OCI-M2 (cell line): ENCODE results near the gene MAN2B1.
"Not testable (repeated sequence)": the region's sequence is repeated elsewhere in the genome, so short reads cannot be mapped to it uniquely, and the experiment has no call there.

Source experiments
- DNase-seq: peaks from one replicate; lab custom pipeline; 2025; ENCODE audit not compliant: unreplicated experiment; lab: John Stamatoyannopoulos, UW

Gene MAN2B1

DNA sequence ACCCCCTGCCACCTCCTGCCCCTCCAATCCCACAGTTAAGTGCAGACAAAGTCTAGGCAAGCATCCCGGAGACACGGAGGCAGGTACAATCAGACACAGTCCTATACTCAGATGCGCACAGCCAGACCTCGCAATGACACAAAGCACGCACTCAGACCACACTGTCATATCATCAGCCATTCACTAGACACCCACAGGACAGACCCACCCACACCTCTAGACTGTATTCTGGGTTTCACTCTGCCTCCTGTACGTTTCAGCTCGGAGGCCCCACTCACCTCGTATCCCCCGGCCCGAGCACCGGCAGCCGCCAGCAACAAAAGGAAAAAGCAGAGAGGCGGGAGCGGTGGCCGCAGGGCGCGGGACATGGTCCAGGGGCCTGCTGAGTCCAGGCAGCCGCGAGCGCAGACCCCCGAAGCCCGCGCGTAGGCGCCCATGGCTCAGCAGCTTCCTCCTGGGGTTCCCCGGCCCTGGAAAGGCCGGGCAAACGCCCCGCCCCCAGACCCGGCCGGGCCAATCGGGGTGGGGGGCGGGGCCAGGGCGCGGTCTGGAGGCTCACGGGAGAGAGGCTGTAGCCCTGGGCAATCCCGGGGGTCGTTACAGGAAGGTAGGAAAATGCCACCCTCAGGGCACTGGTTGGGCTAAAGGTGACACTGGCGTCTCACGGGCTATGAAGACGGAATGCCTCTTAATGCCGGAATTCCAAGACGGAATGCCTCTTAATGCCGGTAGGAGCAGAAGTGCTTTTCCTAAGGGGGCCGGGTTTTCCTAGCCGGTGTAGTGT lies at the start of gene MAN2B1, which contains the start of gene WDR83:
TSS of gene MAN2B1 (minus strand) at position 478 of the 784 bp plus-strand sequence. CDS start at position 437, 41 bp downstream.
TSS of gene WDR83 (plus strand) at position 543 of the 784 bp plus-strand sequence. CDS start 2,984 bp downstream, outside the sequence.
- peak; percentile 93 for DNase-seq

DNA sequence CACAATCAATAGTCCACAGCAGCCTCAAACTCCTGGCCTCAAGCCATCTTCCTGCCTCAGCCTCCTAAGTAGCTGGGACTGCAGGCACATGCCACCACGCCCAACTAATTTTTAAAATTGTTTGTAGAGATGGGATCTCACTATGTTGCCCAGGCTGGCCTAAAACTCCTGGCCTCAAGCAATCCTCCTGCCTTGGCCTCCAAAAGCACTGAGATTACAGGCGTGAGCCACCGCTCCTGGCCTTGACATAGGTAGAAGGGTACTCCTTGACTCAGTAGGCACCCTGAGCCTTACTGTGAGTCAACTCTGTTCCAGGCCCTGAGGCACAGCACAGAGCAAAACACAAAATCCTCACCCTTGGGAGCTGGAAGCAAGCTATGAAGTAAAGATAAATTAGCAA lies 49.4 kb upstream of the MAN2B1 start:
- no peak for DNase-seq

DNA sequence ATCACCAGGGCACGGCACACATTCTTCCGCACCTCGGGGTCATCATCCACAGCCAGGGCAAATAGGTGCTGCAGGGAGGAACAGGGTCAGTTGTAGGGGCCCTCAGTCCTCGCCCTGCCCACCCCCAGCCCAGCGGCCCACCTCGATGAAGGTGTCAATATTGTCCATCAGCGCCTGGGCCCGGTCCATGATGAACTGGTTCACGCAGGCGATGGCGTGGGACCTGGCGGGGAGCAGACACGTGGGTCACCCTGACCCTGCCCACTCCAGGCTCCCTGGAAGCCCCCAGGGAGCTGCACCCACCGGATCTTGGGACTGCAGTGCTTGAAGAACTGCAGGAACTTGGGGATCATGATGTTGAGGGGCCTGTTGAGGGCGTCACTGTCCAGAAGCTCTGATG lies 48.6 kb upstream of the MAN2B1 start:
- no peak for DNase-seq

DNA sequence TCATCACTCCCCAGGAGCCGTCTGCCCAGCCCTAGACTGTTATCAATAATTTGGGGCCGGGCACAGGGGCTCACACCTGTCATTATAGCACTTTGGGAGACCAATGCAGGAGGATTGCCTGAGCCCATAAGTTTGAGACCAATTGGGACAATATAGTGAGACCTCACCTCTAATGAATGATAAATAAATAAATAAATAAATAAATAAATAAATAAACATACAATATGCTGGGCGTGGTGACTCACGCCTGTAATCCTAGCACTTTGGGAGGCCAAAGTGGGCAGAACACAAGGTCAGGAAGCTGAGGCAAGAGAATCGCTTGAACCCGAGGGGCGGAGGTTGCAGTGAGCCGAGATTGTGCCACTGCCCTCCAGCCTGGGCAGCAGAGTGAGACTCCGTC lies 46.8 kb upstream of the MAN2B1 start:
- not testable (repeated sequence) for DNase-seq

DNA sequence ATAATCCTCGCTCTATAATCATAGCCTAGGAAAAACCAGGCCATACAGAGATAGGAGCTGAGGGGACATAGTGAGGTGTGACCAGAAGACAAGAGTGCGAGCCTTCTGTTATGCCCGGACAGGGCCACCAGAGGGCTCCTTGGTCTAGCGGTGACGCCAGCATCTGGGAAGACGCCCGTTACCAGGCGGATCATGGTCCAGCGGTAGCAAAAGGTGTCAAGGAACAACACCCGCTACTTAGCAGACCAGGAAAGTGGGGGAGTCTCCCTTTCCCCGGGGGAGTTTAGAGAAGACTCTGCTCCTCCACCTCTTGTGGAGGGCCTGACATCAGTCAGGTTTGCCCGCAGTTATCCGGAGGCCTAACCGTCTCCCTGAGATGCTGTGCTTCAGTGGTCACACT lies 45.5 kb upstream of the MAN2B1 start:
- not testable (repeated sequence) for DNase-seq

DNA sequence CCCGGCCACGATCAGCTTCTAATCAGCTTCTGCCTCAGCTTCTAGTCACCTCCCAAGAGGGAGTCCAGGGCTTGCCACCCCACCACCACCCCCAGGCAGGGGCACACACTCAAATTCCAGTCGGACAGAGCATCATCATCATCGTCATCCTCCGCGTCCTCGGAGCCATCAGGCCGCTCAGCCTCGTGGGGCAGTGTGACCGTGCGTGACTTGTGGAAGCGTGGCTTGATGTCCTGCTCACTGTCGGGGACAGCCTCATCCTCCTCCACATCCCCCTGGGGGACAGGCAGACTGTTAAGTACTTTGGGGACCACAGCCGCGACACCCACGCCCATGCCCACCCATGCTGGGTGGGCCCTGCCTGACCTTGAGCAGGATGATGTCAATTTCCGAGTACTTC lies 44.6 kb upstream of the MAN2B1 start:
- DNase-seq = no peak

DNA sequence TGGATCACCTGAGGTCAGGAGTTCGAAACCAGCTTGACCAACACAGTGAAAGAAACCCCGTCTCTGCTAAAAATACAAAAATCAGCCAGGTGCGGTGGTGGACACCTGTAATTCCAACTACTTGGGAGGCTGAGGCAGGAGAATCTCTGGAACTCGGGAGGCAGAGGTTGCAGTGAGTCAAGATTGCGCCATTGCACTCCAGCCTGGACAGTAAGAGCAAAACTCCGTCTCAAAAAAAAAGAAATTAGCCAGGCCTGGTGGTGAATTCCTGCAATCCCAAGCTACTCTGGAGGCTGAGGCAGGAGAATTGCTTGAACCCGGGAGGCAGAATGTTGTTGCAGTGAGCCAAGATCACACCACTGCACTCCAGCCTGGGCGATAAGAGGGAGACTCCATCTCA lies 42.1 kb upstream of the MAN2B1 start:
- DNase-seq = no peak

DNA sequence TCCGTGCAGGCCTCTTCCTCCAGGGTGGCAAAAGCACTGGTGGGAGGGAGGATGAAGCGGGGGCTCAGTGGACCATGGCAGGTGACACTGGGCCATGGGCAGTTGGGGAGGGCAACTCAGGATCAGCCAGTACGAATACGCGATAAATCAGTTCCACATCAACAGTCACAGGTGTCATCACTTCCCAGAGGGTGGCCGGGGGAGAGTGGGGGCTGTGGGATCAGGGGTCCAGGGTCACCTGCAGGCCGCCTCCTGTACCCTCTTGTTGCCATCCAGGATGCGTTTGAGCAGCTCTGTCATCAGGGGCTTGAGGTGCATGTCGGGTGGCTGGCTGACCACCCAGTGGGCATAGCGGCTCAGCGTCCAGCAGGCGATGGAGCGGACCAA lies 39.8 kb upstream of the MAN2B1 start:
- no peak for DNase-seq

DNA sequence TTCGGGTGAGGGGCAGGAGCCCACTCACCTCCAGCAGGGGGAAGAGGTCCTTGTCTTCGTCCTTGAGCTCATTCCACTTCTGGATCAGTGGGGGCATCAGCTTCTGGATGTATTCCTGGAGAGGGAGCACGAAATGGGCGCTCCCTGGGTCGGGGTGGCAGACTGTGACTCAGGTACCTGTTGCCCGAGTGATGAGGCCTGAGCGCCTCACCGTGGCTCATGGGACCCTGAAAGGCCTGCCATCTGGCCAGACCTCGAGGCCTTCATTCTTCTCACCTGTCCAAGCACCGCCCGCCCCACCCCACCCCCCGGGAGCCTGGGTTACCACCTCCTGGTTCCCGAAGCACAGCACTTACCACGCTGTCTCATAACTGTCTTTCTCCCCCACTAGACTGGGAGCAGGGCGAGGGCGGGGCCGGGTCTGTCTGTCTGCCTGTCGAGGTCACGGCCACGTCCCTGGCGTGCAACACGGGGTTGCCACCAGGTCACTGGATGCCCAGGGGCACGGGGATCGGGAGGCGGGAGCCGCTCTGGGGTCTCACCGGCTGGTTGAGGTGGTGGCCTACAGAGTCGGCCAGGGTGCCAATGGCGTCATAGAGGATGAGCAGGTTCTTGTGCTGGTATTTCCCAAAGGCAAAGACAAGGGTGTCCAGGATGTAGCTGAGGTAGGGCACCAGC lies 39.3 kb upstream of the MAN2B1 start:
- no peak for DNase-seq

DNA sequence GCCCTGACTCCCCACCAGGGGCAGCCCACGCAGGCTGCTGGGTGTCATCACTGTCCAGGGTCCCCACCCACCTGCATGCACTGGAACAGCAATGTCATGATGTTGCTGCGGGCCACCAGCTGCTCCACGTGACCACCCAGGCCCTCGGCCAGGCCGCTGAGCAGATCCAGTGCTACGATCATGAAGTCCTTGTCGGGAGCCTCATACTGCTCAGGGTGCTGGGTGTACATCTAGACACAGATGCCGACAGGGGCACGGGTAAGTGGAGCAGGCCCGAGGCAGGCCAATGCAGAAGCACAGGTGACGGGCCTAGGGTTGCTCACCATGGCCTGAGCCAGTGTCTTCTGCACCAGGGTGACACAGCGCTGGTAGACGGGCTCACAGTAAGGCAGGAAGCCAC lies 38.6 kb upstream of the MAN2B1 start:
- DNase-seq = no peak

DNA sequence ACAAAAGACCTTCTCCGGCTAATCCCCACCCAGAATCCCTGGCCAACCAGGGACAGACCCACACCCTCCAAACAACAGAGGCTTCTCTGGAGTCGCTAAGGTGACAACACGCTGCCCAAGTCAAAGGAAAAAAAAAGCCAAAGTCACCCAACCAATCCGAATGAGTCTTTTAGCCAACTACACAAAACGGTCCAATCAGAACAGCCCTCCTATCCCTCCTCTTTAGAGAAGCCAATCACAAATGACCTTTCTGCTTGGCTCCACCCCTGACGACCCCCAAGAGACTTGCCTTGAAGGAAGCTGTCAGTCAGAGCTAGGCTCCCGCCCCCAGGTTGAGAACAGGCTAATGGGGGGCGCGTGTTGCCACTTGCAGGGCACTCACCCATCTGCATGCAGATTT lies 36.5 kb upstream of the MAN2B1 start:
- no peak for DNase-seq

DNA sequence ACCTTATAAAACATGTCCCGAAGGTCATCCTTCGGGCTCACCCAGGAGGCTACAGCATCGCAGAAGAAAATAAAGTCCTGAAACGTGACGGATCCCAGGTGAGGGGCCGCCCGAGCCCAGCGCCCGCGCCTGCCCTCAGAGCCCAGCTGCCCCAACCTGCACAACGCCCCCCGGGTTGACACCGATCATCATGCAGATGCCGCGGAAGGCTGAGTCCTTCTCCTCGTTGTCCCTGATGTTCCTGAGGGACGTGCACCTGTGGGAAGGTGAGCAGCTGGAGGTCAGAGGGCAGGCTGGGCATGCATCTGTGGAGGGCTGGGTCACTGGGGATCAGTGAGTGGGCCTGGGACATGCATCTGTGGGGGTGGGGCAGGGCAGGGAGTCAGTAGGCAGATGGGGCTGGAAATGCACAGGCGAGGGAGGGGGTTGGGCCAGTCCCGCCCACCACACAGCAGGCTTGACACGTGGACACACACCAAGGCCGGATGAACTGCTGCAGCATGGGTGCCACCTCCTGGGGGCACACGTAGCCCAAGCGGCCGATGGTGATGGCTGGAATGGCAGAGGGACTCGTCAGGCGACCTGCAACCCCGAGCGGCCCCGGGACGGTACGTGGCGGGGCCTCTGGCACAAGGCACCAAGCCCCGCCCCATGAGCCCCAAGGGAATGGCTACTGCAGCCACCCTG lies 35.2 kb upstream of the MAN2B1 start:
- DNase-seq = no peak

DNA sequence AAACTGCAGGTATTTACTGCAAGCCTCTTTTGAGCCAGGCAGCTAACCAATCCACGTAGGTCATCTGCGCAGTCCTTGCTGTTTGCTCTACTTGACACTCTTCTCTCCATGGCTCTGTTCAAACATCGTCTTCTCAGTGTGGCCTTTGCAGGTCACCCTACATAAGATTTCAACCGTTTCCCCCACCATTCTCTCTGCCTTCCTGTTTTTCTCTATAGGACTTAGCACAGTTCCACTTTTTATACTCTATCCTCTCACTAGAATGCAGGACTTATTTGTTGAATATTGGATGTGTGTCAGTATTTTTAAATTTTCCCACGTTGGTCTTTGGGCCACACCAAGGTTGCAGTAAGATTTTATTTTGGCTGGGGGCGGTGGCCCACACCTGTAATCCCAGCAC lies 31.6 kb upstream of the MAN2B1 start:
- DNase-seq = no peak

DNA sequence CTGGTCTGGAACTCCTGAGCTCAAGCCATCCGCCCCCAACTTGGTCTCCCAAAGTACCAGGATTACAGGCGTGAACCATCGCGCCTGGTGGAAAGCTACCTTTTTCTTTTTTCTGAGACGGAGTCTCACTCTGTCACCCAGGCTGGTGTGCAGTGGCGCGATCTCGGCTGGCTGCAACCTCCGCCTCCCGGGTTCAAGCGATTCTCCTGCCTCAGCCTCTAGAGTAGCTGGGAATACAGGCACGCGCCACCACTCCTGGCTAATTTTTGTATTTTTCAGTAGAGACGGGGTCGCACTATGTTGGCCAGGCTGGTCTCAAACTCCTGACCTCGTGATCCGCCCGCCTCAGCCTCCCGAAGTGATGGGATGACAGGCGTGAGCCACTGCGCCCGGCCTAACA lies 30.9 kb upstream of the MAN2B1 start:
- not testable (repeated sequence) for DNase-seq

DNA sequence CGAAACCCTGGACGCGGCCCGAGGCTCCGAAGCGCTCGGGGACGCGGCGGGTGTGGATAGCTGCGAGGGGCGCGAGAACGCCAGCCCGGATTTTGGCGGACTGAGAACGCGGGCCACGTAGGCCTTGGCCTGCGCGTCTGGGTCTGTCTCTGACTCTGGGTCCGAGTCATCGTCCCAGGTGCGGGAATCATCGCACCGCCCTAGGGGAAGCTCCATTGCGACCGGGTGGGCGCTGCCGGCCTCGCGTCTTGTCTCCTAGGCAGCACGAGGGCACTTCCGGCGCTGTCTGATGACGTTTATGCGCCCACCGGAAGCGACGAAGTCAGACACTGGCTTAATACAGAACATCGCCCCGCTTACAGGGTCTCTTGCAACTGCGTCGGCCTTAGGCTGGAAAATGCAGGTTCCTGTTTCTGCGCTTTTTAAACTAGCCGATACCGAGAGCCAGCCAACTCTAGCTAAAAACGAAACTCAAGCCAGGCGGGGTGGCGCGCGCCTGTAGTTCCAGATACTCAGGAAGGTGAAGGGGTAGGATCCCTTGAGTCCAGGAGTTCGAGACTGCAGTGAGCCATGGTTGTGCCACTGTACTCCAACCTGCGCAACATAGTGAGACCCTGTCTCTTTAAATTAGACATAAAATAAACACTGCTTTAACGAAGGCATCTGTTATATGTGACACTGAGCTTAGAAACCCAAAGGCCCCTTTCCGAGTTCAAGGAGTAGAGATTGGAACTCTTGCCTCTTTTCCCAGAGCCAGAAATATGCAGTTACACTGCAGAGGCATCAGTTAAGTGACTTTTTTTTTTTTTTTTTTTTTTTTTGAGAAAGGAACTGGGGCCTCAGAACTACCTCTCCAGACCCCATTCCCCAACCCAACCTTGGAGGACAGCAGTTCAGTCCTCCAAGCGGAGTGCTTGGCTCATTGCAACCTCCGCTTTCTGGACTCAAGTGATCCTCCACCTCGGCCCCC lies 30.1 kb upstream of the MAN2B1 start, which contains the start of gene FBXW9:
TSS of gene FBXW9 (minus strand) at position 266 of the 970 bp plus-strand sequence. CDS start at position 216, 50 bp downstream.
- peak; percentile 99 for DNase-seq

DNA sequence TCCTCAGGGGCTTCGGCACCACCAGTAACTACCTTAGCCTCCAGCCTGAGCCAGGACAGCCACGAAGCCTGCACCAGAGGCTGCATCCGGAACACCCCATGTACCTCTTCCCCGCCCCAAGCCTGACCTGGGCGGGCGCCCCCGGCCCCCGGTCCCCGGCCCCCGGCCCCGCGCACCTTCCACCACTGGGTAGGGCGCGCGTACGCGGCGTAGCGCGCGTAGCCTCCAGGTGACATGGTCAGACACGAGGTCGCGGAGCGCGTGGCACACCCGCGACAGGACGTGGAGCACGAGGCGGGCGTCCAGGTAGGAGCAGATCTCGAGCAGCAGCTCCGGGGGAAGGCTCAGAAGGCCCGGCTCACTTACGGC lies 29.4 kb upstream of the MAN2B1 start:
- DNase-seq = no peak

DNA sequence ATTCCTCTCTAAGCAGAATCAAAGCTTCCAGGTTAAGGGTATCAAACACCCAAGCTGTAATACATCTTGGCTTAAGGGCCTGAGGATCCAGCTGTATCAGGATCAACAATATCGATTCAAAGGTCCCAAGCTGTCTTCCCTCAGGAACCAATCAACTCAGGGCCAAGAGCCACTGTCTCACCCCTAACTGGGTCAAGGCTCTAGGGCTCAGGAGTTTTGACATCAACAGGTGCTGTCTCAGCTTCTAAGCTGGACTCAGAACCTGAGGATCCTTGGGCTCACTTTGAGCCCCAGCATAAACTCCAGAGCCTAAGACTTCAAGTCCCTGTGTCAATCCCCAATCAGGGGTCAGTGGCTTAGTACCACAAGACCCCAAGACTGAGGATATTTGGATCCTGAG lies 29.0 kb upstream of the MAN2B1 start:
- no peak for DNase-seq

DNA sequence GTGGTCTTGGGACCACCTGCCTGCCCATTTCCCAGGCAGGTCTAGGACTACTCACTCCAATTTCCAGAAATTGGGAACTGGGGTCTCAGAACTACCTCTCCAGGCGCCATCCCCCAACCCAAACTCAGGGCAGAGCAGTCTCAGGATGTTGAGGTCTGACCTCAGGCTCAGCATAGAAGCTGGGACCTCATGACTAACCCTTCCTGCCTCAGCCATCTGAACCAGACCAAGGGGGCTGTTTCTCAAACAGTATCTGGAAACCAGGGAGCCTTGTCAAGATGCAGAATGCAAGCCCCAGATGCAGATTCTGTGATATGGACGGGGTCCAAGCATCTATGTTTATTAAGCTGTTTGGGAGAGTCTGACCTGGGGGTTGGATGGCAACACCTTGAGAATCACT lies 28.6 kb upstream of the MAN2B1 start:
- DNase-seq = no peak

DNA sequence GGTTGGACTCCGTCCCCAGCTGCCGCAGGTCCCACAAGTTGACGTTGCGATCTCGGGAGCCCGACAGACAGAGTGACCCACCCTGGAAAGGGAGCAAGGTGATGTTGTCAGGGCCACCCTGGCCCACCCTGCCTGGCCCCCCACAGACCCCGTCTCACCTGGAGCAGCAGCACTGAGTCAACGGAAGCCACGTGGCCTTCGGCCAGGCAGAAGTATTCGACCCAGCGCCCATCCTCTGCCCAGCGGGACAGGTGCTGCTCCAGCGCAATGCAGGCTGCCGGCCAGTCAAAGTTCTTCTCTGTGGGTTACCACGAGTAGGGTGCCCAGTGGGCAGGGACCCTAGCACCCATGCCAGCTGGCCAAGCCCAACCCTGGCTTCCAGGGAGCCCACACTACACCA lies 28.1 kb upstream of the MAN2B1 start:
- DNase-seq = no peak

DNA sequence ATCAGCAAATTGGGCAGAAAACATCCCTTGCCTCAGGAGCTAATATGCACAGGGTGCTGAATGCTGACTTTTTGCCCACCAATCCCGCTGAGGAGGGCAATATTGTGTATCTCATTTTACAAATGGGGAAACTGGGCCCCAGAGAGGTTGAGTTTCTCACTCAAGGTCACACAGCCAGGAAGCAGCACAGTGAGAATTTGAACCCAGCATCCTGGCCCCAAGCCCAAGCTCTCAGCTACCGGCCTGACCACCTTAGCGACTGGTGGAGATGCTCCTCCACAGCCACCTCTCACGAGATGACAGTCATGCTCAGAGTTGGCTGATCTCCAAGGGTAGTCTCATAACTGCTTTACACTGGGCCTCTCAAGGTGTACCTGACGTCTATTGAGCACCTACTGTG lies 26.4 kb upstream of the MAN2B1 start:
- DNase-seq = no peak
